ES-I3 (cell line): ENCODE data around the gene PLK5.
"Not testable (repeated sequence)": the region's sequence is repeated elsewhere in the genome, so short reads cannot be mapped to it uniquely, and the experiment has no call there.

ENCODE experiments used
- H3K36me3 ChIP-seq: 2 replicates; pipeline ENCODE4 v1.6.1; 2013; ENCODE audit warnings: mild to moderate bottlenecking, low read length, control low read depth, moderate library complexity; ENCODE audit not compliant: insufficient read depth
- H3K4me1 ChIP-seq: 2 replicates; pipeline ENCODE4 v1.6.1; 2013; ENCODE audit warnings: mild to moderate bottlenecking, control low read depth, low read length; ENCODE audit not compliant: insufficient read depth
- H3K9ac ChIP-seq: 2 replicates; pipeline ENCODE4 v1.6.1; 2013; ENCODE audit warnings: low read depth, mild to moderate bottlenecking, low read length, moderate library complexity
- H3K9me3 ChIP-seq: 2 replicates; pipeline ENCODE4 v1.6.1; 2013; ENCODE audit warnings: mild to moderate bottlenecking, low read length, moderate library complexity; ENCODE audit not compliant: control insufficient read depth, insufficient read depth

Gene PLK5

DNA sequence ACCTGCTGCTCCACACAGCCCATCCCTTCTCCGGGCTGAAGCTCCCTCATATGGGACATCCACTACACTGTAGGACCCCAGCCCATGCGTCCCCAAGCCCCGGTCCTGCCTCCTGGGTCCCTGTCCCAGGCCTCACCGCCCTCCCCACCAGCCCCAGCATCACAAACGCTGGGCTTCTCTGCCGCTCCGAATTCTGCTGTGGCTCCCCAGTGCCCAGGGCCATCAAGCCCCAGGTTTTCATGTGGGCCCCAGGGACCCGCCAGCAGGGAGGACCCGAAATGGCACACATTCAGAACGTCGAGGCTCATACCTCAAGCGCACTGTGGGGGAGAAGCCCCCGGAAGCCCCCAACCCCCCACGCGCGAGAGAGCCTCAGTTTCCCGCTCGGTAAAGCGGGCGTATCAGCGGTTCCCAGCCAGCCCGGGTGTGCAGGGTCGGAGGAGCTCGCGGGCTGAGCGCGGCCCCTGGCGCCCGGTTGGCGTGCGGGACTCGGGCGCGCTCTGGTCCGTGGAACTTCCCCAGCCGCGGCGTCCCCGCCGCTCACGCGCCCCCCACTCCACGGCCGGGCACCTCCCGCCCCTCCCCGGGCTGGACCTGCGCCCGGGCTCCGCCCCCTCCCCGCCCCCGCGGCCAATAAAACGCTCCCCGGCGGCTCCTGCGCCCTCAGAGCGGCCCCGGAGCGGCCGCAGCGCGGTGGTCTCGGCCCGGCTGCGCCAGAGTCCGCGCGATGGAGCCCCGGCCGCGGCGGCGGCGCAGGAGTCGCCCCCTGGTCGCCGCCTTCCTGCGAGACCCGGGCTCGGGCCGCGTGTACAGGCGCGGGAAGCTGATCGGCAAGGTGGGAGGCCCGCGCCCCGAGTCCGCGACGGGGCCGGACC lies at the start of gene PLK5:
PLK5 (plus strand) TSS at position 666 of the 875 bp plus-strand sequence. CDS start 2,920 bp downstream, outside the sequence.
- peak within 1 kb of the TSS; percentile 47; the same call in 1 of the 2 replicates for H3K9ac ChIP-seq

DNA sequence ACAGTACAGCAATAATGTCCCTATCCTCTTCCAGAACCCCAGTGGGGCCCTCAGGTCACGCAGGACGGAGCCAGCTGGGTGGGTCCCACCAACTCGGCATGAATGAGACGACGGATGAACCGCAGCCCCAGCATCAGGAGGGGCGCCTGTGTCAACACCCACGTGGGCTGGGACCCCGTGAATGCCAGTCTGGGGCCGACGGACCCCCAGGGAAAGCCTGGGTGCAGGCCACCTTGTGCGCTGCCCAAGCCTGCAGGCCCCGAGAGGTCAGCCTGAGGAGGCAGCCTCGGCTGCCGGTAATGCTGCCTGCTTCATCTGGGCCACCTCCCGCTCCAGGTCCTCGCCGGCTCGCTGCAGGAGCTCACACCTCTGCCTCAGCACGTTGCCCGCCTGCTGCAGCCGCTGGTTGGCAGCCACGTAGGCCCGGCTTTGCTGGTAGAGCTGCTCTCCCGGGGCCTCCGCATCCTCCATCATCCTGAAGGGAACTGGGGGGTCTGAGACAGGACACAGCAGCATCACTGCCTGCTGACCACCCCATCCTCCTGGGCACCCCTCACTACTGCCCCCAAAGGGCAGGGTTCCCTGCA lies 49.0 kb upstream of the PLK5 start:
- Histone ChIP-seq H3K9ac (no peak overlapping the region), H3K4me1 (no peaks in the 10 kb centered on the region; the same call in 1 of the 2 replicates), H3K36me3 (peaks cover 4% of the 10 kb centered on the region), H3K9me3 (no peaks in the 10 kb centered on the region)

More for the DNA sequence above, at the start of gene PLK5:
- H3K9me3 ChIP-seq = no peaks in the 10 kb centered on the region
- H3K36me3 ChIP-seq = no peaks in the 10 kb centered on the region
- H3K4me1 ChIP-seq = no peaks in the 10 kb centered on the region

- Histone ChIP-seq H3K9ac (no peak overlapping the region), H3K9me3 (no peaks in the 10 kb centered on the region), H3K36me3 (peaks cover 4% of the 10 kb centered on the region), H3K4me1 (no peaks in the 10 kb centered on the region)
Observed at GRCh38 chr19:1475751-1476437, 48.0 kb upstream of the PLK5 start.

- not testable (repeated sequence) for H3K9me3 ChIP-seq, H3K36me3 ChIP-seq, H3K9ac ChIP-seq, H3K4me1 ChIP-seq
Observed at GRCh38 chr19:1477056-1477455, 46.8 kb upstream of the PLK5 start.

DNA sequence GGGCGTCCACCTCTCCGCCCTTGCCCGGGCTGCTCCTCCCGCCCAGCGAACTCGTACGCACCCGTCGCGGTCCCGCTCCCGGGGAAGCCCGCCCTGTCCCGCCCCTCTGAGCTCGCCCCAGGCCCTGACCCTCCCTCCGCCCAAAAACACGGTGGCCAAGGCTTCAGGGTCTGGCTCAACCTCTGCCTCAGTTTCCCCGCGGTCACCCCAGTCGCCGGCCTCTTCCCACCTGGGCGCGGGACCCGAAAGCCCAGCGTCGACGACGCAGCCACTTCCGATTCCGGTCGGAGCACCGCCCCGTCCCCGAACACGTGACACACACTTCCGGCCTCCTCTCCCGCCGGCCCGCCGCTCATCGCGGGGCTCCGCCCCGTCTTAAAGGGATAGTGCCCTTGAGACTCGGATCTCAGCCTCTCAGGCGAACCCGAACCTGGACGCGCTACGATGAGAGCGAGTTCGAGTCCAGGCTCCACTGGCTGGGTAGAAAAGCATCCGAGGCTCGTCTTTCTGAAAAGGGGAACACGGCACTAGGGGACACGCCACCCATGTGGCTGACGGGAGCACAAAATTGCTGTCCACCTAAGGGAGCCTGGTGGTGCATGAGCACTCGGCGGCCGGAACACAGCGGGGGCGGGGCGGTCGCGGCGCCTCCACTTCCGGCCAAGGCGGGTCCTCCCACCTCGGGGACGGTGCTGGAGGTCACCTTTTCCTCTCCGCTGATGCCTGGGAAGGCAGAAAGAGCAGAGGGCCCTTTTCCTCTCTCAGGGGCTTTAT lies 44.8 kb upstream of the PLK5 start, which contains the start of gene C19orf25:
C19orf25 (minus strand) TSS at position 282 of the 774 bp plus-strand sequence. CDS start 312 bp downstream, outside the sequence.
- peaks cover 4% of the 10 kb centered on the region for H3K36me3 ChIP-seq
- H3K4me1 ChIP-seq = no peaks in the 10 kb centered on the region
- no peaks in the 10 kb centered on the region for H3K9me3 ChIP-seq
- H3K9ac ChIP-seq = peak within 1 kb of the TSS; percentile 99

GRCh38 chr19:1481224-1481892 lies 42.5 kb upstream of the PLK5 start:
- Histone ChIP-seq H3K9ac (no peak overlapping the region), H3K4me1 (no peaks in the 10 kb centered on the region), H3K36me3 (peaks cover 4% of the 10 kb centered on the region), H3K9me3 (no peaks in the 10 kb centered on the region)

GRCh38 chr19:1481893-1482360 lies 42.0 kb upstream of the PLK5 start:
- no peaks in the 10 kb centered on the region for H3K9me3 ChIP-seq
- H3K9ac ChIP-seq = no peak overlapping the region
- no peaks in the 10 kb centered on the region for H3K4me1 ChIP-seq
- peaks cover 4% of the 10 kb centered on the region for H3K36me3 ChIP-seq

GRCh38 chr19:1482361-1483130 lies 41.3 kb upstream of the PLK5 start:
- H3K36me3 ChIP-seq = peaks cover under 1% of the 10 kb centered on the region; the same call in 1 of the 2 replicates
- H3K4me1 ChIP-seq = no peaks in the 10 kb centered on the region
- H3K9me3 ChIP-seq = no peaks in the 10 kb centered on the region
- H3K9ac ChIP-seq = no peak overlapping the region

DNA sequence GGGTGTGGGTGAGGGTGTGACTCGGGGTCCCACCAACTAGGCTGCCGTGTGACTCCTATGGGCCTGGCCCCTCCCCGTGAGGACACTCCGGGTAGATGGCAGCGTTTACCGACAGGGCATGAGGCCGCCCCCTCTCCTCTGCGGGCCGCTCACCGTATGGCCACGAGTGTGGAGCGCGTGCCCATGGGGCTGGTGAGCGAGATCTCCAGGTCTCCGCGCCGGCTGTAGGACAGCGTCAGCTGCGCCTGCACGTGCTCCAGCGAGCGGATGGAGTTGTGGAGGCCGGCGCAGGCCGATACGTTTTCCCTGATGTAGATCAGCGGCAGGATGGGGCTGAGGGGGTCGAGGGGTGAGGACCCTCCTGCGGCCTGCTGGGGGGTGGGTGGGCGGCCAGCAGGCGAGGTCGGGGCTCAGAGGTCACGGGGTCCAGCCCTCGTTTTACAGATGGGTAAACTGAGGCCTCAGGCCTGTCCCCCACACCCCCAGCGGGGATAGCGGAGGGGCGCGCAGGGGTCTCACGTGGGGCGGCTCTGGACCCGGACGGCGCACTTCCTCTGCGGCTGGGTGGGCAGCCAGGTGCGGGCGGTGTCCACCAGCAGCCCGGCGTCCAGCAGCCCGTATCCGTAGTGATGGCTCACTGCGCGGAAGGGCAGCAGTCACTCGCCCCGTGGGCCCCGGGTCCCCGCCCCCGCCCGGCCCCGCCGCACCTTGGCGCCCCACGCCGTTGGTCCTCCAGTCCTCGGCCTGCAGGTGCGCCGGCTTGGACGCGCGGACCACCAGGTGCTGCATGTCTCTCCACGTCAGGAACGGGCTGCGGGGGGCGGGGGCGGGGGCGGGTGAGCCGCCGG lies 40.5 kb upstream of the PLK5 start:
- Histone ChIP-seq H3K4me1 (no peaks in the 10 kb centered on the region), H3K36me3 (no peaks in the 10 kb centered on the region), H3K9me3 (no peaks in the 10 kb centered on the region), H3K9ac (no peak overlapping the region)

- no peaks in the 10 kb centered on the region for H3K9me3 ChIP-seq
- H3K36me3 ChIP-seq = no peaks in the 10 kb centered on the region
- no peaks in the 10 kb centered on the region for H3K4me1 ChIP-seq
- no peak overlapping the region for H3K9ac ChIP-seq
Observed at GRCh38 chr19:1483979-1484428, 39.9 kb upstream of the PLK5 start.

DNA sequence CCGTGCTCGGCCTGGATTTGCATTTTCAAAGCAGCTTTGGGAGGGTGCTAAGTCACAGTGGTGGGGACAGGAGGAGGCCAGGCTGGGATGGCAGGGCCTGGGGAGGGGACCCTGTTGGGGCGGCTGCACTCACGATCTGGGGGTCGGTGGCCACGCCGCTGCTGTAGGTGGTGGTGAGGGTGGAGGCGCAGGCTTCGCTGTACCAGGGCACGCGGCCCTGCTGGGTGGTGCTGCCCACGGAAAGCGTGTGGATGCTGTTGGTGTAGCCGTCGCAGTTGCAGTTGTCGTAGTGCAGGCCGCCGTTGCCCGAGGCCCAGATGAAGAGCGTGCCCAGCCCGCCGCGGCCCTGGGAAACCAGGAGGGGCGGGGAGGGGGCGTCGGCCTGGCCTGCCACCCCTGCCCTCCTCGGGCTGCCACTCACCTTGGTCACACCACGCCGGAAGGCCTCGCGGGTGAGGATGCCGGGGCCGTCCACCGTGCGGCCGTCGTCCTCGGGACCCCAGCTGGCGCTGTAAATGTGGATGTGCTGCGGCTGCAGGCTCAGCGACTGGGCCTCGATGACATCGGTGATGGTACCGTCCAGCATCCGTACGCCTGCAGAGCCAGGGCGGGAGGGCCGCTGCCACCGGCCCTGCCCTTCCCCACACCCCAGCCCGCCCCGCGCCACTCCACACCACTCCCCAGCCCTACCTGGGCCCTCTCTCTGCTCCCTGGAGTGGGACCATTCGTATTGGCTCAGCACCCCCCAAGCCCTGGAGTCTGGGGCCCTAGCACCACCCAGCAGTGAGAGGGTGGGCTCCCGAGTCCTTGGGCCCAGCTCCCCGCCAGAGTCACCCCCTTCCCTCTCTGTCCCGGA lies 36.9 kb upstream of the PLK5 start:
- no peak overlapping the region for H3K9ac ChIP-seq
- H3K4me1 ChIP-seq = no peaks in the 10 kb centered on the region
- H3K9me3 ChIP-seq = no peaks in the 10 kb centered on the region
- H3K36me3 ChIP-seq = no peaks in the 10 kb centered on the region
